G401 (cell line): ENCODE results near the gene SLX4IP. TPM values are rescaled to one million over a fixed set of nuclear protein-coding genes. Genes with fewer than 3 reads are reported as not detected.

Experiments used
- DNase-seq: peaks from one replicate; pipeline ENCODE4 v3.0.0-alpha.2; 2015; ENCODE audit warnings: low spot score
- in situ Hi-C: cut with HindIII; loops from 2 replicates; pipeline ENCODE4 v1.10.0; 2016; ENCODE audit warnings: low sequenced_read_pairs, mixed read lengths
- total RNA-seq: library from RNA; depleted of rRNA; stranded (reverse); fragments of >200 nt; shearing (Covaris generic); gene quantifications from 2 replicates; pipeline ENCODE4 v1.2.3, GENCODE V29; 2014

Gene SLX4IP
- total RNA-seq, 1 experiment from 2014 or later: 2.7 TPM

DNA sequence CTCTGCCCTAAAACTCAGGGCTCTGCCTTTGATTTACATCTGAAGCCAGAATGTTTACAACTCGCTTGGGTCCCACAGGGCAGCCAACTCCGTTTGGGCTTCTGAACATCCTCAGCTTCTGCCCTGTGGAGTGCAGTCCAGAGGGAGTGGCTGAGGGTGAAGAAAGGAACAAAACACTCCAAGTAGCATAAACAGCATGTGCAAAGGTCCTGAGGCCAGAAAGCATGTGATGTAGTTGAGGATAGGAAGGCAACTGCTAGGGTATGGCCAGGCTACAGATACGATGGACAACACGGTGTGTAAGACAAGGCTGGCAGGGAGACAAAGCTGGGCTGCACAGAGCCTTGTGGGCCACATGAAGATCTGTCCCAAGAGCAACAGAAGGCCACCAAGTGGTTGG lies 226.2 kb downstream of the SLX4IP start:
- no peak for DNase-seq

DNA sequence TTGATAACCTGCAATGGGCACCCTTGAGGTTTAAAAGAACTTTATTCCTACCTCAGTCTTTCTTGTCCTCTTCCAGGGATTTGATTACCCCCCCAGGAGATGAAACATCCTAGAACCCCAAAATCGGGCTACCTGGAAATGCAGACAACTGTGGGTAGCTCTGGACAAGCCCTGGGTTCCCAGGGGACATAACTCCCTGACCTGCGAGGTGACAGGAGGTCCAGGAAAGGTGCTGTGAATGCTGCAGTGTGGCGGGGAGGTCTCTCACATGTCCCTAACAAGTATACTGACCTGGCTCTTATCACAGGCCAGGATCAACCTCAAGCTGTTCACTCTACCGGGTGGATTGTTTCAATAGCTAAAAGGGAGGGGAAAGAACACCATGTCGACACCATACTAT lies 227.0 kb downstream of the SLX4IP start:
- in situ Hi-C loops: no loop called here

More for the DNA sequence above, 226.2 kb downstream of the SLX4IP start:
- in situ Hi-C loops: no loop called here

DNA sequence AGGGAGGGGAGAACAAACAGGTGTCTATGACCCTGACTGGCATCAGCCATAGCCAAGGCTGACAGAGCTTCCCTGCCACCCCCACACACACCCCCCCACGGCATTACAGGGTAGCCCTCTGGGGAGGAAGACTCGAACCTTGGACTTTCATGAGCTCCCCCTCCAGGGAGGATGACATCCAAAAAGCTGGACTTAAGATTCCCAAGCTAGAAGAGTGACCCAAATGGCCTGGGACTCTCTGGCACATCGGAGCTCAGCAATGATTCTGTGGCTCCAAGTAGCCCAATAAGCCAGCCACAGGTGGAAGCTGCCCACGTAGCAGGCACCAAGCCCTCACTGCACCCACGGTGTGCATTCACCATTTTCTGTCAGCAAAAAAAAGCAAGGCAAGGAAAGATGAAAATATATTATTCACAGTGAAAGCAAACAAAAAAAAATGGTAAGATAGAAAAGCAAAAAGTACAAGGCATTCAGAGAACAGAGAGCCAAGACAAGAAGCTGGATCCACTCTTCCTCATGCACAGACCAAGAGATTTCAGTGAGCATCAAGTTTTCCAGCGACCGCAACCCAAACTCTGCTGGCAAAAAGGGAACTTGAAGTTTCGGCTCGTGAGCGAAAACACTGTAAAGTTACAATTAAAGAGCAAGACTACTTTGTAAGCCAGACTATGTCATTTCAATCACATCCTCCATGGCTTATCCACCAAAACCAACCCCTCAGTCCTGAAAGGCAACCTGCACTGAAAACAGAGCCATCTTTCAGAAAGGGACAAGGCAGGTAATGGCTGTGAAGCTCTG lies 227.8 kb downstream of the SLX4IP start:
- DNase-seq: no peak
- in situ Hi-C loops: no loop called here

More for the DNA sequence above, 227.0 kb downstream of the SLX4IP start:
- DNase-seq: no peak

DNA sequence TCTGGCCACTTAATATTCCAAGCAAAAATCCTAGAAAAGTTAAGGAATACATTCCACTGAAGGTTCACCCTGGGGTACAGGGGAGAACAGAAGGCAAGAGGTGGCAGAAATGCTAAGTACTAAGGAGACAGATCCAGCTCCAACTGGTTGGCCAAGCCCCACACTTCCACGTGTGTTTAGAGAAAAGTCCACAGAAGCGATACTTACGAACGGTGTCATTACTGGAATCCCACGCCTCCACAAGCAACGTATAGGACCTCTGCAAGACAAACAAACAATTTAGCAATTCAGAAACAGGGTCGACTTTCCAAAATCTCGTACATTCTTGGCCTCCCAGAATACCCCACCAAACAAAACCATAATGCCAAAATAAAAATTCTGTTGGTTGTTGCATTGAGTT lies 228.7 kb downstream of the SLX4IP start:
- in situ Hi-C loops: no loop called here

DNA sequence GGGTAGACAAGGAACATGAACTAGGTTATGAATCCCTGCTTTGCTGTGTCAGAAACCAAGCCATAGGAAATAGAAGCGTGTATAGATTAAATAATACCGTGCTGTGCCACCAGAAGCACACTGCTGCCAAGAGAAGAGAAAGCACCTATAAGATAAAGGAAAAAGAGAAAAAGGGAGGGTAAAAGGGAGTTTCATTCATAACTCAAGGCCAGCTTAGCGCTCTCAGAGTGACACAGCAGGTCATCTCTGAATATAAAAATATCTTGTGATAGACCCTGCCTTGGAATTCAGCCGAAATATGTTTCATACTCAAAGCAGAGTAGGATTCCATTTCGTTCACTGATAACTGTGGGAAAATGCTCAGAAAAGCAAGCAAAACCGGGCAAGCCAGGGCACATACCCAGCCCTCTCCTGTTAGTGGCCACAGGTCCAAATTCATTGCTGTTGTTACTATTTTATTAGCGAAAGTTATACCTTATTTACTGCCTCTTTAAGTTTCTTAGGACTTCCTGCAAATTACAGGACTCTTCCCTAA lies 230.0 kb downstream of the SLX4IP start:
- in situ Hi-C loops: no loop called here
- DNase-seq: no peak

More for the DNA sequence above, 228.7 kb downstream of the SLX4IP start:
- no peak for DNase-seq

DNA sequence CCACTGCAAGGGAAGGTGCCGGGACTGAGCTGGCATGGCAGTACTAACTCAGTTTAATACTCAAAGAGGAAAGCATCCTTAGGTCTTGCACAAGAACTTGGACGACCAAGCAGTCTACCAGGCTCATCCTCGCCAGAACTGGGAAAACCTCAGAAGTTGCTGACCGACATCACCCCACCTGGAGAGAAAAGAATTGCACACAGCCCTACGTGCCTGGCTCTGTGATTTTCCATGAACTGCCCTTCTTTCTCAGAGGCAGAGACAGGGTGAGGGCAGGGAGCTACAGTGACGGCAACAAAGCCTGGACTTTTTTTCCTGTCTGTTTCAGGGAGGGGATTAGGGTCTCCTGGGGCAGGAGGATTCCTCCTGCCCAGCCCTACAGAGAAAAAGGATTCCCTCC lies 230.7 kb downstream of the SLX4IP start:
- in situ Hi-C loops: no loop called here
- DNase-seq: no peak

DNA sequence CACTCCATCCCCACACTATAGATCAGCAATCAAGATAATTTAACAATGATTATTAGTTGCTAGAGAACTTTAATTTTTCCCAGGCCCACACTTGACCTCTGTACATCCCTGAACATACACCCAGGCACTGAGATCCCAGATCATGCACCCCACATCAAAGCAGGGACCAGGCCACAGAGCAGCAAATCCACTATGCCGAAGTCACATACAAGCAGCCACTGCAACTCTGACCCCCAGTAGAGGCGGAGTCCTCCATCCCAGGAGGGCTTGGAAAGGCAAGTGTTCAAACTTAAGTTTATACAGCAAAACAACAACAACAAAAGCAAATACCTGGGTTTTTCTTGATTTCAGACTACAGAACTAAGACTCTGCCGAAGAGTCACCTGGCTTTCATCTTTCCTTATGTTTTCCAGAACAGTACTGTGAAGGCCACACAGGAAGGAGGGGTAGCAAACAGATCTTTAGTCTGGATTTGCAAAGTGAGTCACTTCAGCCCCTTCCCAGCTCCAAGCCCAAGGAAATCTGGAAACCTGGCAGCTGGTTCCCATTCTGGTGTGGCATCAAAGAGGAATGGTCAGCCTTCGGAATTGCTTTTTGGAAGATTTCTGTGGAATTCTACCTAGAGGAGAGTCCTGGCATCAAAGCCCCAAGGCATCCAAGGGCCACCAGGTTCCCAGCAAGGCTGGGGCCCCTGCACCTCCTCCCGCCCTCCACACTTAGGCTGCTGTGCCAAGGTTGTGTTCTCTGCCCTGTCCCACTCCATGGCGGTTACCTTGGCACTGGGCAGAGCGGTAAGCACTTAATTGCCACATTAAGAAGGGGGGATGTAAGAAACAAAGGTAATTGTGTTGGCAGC lies 231.3 kb downstream of the SLX4IP start:
- in situ Hi-C loops: no loop called here
- DNase-seq: no peak

DNA sequence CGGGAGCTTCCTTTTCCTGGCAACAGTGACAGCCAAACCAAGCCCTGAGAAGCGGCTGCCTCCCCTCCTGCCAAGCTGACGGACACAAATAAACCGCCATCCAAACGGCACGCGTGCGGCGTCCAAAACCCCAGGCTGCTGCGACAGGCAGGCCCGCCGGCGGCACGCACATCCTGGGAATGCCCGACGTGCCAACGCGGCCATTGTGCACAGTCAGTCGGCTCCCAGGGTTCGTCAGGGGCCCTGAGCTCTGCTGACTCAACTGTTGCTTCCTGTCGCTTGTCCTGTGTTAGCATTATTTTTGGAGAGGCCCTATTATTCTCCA lies 231.9 kb downstream of the SLX4IP start:
- in situ Hi-C loops: no loop called here
- peak; percentile 66 for DNase-seq

DNA sequence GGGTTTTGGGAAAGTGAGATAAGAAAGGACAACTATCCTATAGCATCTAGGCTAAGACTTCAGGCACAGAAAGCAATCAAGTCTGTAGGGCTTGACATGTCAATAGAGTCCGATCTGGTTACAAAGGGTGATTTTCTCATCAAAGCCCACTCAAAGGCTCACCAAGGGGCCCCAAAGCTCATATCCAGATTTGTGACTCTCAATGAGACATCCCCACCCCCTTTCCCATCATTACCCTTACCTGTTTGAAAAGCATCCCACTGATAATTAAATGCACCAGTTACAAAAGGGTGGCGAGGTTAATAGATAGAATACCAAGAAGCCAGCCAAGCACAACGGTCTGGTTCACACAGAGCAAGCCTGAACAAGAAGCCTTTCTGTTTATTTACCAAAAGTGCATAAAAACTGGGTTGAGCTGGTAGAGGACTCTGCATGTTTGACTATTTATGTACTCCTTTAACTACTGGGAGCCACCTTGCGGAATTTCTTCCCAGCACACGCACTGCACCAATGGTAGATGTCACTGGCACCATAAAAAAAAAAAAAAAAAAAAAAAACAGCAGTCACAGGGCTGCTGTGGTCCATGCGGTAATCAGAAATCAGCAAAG lies 232.6 kb downstream of the SLX4IP start:
- in situ Hi-C loops: no loop called here
- no peak for DNase-seq

DNA sequence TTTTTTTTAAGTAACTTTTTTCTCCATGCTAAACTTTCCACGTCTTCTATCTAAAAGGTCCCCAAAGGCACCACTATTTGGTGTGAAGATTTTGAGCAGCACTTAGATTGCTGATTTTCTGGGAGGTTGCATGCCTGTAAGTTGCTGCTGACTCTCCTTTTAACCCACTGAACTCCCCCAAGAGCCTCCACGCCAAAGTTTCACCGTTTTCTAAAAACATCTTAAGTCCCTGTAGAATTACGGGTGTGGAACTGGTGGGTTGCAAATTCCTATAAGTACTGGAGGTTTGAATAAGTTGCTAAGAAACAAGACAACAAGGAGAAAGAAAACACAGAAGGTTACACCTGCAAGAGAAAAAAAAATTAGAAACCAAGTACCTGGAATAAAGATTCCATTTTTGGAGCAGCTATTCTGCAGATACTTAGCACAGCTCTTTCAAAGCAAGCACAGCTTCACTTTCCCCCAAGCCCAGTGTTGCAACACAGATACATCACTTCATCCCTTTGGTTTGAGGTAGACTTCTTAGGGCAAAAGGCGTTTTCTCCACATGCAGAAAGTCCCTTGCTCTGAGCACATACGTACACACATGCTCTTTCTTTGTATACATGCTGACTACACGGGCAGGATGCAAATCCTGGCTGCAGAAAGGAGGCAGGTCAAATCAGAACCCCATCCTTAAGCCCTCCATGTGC lies 233.7 kb downstream of the SLX4IP start:
- no peak for DNase-seq
- in situ Hi-C loops: no loop called here

DNA sequence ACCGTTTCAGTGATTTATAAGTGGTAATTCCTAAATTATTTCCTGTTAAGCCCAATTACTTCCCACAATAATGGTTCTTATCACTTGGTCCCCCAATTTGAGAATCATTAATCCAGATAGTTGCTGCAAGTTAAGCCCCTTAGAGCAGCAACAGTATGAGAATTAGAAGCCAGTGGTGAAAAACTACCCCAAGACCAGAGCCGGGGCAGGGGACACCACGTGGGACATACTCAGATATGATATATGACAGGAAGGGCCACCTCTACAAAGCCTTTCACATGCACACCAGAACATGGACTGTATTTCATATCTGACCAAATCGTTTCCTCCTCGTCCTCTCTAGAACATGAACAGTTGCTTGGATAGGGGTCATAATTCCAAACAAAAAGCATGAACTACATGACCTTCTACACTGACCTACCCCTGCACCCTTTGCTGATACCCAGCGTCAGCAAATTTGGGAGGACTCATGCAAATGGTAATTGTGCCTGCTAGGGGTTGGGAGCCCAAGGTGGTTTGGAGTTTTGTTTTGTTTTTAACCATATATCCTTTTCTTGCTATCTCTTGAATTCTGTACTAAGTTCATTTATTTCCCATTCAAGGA lies 234.8 kb downstream of the SLX4IP start:
- in situ Hi-C loops: no loop called here
- no peak for DNase-seq

DNA sequence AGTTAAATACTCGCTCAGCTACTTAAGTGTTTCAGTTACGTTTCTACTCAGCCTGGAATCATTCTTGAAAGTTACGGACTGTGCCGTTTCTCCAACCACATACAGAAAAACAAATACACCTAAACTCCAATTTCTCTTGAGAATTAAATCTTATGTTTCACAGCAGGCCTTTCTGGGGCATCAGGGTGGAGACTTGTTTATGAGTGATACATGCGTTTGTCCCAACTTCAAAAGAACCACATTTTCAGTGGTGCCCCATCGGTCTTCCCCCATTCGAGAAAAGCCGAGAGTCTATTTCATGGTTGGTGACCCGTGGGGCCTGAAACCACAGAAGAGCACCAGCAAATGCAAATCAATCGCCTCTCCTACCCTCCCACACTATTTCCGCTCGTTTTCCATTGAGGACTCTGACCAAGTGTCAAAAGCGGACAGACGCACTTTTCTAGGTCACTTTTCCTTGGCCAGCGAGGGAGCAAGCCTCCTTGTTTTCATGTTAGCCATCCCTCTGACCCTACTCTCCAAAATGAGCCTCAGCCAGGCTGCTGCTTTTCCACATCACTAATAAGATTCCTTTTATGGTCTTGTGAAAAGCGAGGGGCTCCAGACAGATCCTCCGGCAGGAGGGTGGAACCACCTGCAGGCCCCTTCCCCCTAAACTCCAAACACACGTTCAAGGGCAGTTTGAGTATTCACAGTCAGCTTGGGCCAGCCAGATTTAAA lies 235.6 kb downstream of the SLX4IP start:
- no peak for DNase-seq
- in situ Hi-C loops: no loop called here

DNA sequence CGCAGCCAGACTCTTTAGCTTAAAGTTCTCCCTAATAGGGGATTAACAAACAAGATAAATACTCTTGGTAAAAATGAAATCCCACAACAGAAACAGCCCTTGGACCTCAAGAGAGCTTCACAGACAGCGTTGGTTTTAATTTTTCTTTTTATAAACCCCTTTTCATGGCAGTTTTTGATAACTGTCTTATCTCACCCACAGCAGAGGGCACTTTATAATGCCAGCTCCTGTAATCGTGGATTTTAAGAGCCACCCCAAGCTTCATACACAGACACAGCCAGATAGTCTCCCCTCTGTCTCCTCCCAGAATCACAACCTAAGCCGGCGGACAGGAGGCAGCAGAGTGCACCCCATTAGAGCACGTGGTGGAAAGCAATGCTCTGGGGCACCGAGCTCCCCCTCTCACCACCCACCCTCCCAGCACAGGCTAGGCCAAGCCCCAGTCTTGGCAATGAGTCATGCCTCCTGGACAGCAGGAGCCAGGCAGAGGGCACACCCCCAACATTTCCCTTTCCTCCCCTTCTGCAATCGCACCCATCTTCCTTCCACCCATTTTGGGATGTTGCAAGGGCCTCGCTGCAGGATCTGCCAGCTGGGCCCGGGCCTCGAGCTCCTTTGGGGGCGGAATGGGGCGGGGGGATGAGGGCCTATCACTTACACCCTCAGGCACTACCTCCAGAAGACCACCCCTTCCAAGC lies 236.3 kb downstream of the SLX4IP start:
- in situ Hi-C loops: no loop called here
- DNase-seq: peak; percentile 14

DNA sequence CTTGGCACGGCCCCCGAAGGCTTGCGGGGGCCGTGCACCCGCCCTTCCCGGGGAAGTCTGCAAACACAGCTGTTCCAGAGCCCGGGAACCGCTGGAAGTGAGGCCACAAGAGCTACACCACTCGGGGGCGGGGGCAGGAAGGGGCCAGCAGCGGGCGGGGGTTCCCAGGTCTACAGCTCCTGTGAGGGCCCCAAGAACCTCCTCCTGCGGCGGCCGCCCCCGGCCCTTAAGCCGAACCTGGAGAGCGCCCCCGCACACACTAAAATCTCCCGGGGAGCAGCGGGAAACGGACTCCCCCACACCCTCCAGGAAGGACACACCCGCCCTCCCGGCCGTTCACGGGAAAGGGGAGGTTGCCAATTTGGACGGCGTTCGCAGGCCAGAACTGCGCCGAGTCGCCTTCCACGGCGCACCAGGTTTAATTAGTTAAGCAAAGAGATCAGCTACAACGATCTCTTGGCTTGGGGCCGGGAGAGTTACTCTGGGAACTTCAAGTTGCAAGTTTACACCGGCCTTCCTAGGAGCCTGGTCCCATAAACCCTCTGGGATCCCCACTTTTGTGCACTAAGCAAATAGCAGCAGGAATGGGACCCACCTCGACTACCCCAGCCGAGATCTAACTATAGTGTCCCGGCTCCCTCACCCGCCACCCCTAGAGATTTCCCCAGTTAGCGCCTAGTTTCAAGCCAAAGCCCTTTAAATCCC lies 237.0 kb downstream of the SLX4IP start:
- no peak for DNase-seq
- in situ Hi-C loops: no loop called here

DNA sequence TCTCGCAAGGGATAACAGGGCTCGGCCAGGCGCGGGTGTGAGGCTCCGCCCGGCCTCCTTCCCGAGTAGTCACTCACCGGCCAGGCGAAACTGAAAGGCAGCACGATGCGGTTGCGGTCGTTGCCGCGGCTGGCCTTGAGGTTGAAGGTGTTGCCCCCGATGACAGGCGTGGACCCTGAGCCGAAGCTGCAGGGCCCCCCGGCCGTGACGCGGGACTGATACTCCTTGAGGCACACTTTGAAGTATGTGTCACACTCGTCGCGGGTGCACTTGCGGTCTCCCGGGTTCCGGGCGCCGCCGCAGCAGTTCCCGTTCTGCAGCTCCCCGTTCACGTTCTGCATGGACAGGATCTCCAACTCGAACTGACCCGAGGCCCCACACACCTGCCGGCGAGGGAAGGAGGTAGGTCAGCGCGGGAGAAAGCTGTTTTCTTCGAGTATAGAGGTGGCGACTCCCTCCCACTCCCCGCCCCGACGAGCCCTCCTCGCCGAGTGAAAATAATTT lies 237.6 kb downstream of the SLX4IP start:
- no peak for DNase-seq
- in situ Hi-C loops: no loop called here

DNA sequence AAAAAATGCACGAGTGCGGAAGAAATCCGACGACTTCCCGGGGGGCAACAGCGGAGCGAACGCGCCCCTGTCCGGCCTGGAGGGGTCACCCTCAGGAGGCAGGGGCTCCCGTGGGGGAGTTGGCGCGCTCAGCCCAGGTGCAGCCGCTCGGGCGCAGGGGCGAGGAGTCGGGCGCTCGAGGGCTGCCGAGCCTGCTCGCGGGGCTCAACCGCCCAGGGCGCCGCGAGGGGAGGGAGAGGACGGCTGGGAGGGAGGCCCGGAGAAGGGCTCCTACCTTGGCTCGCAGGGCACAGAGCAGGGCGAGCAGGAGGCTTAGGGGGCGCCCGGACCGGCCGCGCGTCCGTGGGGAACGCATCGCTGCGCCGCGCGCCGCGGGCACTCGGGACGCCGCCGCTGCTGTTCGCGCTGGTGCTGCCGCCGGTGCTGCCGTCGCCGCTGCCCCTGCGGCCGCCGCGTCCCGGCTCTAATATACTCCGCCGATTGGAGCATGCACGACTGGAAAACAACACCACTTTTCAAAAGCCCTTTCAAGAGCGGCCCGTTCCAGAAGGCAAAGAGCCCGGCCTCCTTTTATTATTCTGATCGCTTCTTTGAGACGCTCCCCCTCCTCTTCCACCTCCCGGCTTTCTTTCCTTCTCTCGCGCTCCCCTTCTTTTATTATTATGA lies 238.2 kb downstream of the SLX4IP start:
- in situ Hi-C loops: no loop called here
- DNase-seq: peak; percentile 24
